IPS DF 4.7 (cell line): ENCODE data around the gene GSTCD.

Experiments
- DNase-seq: peaks from one replicate; pipeline ENCODE4 v3.0.0-alpha.2; 2013; ENCODE audit warnings: low spot score; ENCODE audit errors: extremely low read depth

GSTCD gene

DNA sequence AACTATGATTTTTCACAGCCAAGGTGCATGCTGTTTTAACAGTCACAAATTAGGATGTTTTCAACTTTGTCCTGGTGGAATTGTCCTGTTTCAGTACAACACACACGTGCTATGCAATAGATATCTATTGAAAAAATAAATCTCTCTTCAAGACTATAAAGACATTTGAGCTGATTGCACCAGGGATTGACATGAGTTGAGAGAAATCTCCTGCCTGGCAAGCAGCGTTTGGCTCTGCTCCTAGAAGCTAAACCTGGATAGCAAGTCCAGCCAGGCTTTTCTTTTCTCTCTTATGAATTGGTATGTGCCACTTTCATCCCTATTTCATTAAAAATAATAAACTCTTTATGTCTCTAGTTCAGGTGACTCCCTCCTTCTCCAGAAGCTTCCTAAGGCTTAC lies 170.1 kb downstream of the GSTCD start:
- DNase-seq, result no peak

GRCh38 chr4:105887508-105887907 lies 178.9 kb downstream of the GSTCD start:
- DNase-seq, result no peak

DNA sequence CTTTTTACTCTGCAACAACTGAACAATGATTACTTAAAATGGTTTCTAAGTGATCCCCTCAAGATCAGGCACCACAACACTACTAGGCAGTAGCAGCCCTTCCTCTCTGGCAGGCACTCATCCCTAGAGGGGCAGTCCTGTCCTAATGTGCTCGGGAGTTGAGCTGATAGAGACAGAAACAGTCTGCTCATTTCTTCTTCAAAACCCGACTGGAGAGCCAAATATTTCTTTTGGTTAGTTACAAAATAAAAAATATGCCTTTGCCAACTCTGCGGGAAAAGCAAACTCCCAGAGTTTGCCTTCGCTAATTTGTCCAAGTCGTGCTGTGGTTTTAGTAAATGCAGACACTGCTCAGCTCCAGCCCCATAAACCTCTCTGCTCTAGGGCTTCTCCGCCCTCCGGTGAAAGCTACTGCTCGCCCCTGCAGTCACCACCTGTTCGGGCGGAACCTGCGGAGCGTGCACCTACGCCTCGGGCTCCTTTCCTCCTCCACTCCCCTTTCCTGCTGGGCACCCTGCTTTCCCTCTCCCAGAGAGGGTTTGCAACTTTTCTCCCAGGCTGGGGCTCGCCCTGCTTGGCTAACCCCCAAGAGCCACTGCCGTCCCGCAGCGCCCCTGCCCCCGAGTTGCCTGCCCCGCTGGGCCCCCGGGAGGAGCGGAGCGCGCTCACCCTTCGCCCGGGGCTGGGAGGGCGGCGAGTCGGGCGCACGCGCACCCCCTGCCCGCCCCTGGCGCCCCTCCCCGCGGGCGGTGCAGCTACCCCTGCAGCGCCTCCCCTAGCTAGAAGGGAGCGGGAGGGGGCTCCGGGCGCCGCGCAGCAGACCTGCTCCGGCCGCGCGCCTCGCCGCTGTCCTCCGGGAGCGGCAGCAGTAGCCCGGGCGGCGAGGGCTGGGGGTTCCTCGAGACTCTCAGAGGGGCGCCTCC lies 186.3 kb downstream of the GSTCD start, which contains the start of gene NPNT:
NPNT (plus strand) TSS at position 812 of the 923 bp plus-strand sequence. CDS start 182 bp downstream, outside the sequence.
- DNase-seq, result no peak

DNA sequence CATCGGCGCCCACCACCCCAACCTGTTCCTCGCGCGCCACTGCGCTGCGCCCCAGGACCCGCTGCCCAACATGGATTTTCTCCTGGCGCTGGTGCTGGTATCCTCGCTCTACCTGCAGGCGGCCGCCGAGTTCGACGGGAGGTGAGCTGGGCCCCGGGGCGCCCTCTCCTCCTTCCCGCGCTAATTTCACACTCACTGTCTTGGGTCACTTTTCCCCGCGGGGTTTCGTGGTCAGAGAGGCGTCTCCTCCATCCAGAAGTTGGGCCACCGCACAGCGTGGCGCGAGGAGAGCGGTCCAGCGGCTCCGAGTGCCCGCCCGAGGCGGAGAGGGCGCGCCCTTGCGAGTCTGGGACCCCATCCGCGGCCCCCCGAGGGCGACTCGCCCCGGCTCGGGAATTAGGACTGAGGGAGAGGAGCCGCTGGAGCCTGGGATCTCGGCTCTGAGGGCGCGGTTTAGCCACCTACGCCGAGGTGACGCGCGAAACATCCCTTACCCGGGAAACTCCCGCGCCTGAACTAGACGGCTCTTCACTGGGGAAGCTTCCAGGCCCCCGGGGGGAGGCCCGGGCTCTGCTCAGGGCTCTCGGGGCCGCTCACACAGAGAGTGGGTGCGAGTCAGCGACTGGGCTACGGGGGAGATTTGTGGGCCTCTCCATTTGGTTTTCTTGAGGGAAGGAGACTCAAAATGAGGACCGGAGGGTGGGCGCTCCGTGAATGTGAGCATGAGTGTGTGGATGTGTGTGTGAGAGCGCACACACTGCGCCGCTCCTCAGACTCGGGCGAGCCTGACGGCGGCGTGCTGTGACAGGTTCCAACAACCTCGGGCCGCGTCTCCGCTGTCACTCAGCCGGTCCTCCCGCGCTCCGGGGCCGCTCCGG lies 187.2 kb downstream of the GSTCD start:
- DNase-seq, result no peak

GRCh38 chr4:105896461-105896942 lies 187.9 kb downstream of the GSTCD start:
- DNase-seq, result no peak
